Kasumi-1 (cell line): ENCODE data around the gene CLEC11A.
"Not testable (repeated sequence)": the region's sequence is repeated elsewhere in the genome, so short reads cannot be mapped to it uniquely, and the experiment has no call there.

Source experiments
- DNase-seq, 2 experiments: peaks; one replicate each; lab custom pipeline; 2025; lab: John Stamatoyannopoulos, UW

Gene CLEC11A

GRCh38 chr19:50722201-50723013 lies 757 bp upstream of the CLEC11A start:
- peak in 1 of 2 experiments; percentile 61 for DNase-seq

DNA sequence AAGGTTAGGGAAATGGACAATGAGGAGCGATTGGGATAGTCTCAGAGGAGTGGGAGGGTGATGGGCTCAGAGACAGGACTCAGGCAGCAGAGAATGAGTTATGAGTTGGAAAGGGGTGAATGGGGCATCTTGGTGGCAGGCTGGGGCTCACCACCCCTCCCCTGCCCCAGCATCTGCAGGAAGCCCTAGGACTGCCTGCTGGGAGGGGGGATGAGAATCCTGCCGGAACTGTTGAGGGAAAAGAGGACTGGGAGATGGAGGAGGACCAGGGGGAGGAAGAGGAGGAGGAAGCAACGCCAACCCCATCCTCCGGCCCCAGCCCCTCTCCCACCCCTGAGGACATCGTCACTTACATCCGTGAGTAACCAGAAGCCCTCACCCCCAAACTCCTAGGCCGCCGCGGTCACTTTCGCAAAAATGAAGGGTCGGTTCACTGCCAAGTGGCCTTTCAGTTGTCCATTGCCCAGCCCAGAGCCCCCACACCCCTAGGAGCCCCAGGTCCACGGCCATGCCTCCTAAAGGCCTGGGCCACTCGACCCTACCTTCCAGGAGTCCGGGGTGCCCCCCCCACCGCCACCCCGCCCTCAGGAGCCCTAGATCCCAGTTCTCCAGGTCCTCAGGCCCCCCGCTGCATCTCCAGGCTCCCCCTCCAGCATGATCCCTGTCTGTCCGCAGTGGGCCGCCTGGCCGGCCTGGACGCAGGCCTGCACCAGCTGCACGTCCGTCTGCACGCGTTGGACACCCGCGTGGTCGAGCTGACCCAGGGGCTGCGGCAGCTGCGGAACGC lies 764 bp downstream of the CLEC11A start:
- peak in 1 of 2 experiments; percentile 34 for DNase-seq

DNA sequence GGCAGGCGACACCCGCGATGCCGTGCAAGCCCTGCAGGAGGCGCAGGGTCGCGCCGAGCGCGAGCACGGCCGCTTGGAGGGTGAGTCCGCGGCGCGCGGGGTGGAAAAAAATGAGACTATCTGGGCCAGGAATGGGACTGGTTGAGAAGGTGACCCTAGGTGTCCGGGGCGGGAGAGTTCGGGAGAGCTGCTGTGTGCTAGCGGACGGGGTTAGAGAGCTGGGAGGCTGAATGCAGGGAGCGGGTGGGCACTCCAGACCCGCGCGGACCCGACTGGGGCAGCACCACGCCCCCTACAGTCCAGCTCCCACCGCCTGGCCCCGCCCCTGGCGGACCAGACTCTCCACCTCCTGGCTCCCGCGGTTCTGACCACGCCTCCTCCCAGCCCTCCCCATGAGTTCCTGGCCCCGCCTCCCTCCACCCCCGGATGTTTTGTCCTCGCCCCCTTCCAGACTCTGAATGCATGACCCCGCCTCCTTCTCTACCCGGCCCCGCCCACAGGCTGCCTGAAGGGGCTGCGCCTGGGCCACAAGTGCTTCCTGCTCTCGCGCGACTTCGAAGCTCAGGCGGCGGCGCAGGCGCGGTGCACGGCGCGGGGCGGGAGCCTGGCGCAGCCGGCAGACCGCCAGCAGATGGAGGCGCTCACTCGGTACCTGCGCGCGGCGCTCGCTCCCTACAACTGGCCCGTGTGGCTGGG lies 1.5 kb downstream of the CLEC11A start:
- DNase-seq, result peak; percentile 97 to 98

GRCh38 chr19:50725218-50725910 lies 2.2 kb downstream of the CLEC11A start:
- no peak for DNase-seq

DNA sequence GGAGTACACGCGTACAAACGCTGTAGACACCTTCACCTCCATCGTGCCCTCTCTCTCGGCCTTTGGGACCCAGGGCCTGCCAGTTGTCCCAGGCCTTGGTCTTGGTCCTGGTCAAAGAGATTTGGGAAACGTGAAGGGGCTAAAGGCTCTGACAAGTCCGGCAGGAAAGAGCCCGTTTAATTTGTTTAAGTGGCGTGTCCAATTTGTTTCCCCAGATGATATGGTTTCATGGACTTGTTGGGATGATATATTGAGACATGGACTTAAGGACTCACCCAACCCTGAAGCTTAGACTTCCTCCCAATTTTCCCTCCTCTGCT lies 2.7 kb downstream of the CLEC11A start:
- DNase-seq, result no peak

GRCh38 chr19:50728084-50728737 lies 5.0 kb downstream of the CLEC11A start:
- DNase-seq, result peak; percentile 95 to 97

DNA sequence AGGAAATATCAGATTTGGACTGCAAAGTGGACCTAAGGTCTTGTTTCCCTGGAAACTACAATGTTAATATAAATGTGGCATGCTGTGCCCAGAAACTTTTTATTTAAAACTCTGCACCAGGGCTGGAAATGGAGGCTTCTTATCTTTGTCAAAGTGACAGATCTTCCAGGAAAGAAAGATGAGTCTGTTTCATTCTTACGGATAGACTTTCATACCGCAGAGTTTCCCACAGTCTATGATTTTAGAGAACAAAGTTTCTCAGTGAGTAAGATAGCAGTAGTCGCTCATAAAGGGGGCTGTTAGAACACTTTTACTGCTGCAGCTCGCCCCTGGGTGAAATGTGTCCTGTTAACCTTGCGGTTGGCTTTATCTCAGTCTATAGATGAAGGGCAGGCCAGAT lies 6.7 kb downstream of the CLEC11A start:
- DNase-seq, result no peak

GRCh38 chr19:50735869-50736268 lies 12.7 kb downstream of the CLEC11A start:
- no peak for DNase-seq

GRCh38 chr19:50736338-50736737 lies 13.2 kb downstream of the CLEC11A start:
- DNase-seq, result no peak

DNA sequence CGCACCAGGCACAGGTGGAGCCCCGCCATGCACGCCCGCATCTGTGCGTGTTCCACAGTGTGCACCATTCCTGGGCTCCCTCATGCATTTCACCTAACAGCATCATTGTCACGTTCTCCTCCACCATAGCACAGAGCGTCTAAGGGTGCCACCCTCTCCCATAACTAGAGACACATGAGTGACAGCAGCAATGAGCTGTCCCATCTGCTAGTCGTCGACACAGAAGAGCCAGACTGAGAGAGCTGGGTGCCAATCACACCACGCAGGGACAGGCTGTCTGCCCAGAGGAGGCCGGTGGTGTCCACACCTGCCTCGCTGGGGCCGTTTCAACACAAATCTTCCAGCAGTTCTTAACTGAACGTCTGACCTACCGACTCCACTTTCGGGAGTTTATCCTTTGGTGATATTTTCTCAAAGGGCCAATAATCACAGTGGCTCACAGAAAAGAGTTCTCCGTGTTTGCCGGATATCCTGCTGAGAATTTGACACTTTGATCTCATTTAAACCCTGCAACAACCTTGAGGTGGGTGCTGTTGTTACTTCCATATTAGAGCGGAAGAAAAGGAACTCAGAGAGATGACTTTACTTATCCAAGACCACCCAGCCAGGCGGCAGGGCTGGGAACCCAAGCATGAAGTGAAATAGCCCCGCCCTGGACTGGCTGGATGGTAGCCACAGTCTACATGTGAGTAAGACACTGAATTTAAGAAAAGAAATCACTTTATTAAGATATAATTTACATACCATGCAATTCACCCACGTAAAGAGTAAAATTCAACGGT lies 16.2 kb downstream of the CLEC11A start:
- no peak for DNase-seq

- DNase-seq, result no peak
Observed at GRCh38 chr19:50739914-50740426, 16.8 kb downstream of the CLEC11A start.

DNA sequence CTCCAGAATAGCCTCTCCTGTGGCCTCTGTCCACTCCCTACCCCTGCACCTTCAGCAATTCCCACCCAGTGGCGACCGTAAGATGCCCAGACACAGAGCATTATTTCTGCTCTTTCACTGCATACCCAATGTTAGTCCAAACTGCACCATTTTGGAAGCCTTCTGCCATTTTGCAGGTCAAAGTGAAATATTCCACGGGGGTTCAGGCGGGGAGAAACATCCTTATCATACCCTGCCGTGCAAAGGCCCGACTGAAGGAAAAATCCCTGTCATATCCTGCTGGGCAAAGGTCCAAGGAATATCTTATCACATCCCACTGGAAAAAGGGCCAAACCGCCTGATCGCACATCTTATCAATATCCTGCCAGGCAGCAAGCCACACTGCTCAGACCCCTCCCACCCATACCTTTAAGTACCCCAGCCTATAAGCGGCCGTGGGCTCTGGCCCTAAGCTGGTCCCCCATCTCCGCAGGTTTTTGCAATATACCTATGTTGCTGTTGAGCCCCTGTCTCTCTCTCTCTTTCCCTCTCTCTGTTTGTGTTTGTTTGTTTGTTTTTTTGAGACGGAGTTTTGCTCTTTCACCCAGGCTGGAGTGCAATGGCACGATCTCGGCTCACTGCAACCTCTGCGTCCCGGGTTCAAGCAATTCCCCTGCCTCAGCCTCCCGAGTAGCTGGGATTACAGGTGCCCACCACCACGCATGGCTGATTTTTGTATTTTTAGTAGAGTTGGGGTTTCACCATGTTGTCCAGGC lies 18.2 kb downstream of the CLEC11A start:
- DNase-seq, result no peak

GRCh38 chr19:50743537-50743936 lies 20.4 kb downstream of the CLEC11A start:
- DNase-seq, result no peak

DNA sequence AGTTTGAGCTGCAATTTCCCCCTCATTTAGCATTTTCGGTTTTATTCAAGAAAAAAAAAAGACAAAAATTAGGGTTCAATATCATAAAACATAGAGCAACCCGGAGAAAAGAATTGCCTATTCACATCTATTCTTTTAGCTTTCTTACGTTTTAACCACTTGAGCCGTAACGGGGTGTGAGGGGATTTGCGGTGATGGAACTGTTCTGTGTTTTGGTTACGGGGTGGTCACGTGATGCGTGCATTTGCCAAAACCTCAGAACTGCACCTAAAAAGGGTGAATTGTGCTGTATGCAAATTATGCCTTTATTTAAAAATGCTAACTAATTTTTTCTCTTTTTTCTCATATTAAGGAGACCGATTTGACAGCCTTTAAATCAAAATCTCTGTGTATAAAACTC lies 22.1 kb downstream of the CLEC11A start:
- no peak for DNase-seq

GRCh38 chr19:50747141-50747540 lies 24.0 kb downstream of the CLEC11A start:
- not testable (repeated sequence) for DNase-seq

DNA sequence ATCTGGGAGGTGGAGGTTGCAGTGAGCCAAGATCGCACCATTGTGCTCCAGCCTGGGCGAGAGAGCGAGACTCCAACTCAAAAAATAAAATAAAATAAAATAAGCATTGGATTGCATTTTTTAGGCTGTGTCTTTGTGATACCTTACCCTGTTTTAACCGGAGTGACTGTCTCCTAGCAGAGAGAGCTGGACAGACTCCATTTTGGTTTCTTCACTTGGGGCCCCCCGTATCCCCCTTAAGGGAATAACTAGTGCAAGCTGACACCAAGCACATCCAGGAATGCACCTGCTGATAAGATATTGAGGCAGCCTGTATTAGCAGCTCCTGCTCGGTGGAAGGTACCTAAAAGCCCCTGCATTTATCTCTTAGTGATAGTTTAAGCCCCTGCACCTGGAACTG lies 26.3 kb downstream of the CLEC11A start:
- no peak for DNase-seq

GRCh38 chr19:50750010-50750409 lies 26.8 kb downstream of the CLEC11A start:
- DNase-seq, result no peak

DNA sequence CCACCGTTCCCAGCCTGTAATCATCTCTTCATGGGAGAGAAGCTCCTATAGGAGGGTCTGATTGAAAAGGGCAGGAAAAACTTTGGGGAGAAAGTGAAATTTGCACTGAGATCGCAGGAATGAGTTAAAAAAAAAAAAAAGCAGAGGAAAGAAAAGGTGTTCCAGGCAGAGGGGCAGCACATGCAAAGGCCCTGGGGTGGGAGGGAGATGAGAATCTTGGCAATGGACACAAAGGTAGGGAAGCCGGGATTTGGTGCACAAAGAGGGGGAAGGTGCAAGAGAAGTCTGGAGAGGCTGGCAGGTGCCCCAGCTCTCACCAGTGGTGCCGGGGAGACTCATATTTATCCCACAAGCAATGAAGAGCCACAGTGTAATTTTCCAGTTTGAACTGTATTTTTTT lies 30.7 kb downstream of the CLEC11A start:
- DNase-seq, result no peak

DNA sequence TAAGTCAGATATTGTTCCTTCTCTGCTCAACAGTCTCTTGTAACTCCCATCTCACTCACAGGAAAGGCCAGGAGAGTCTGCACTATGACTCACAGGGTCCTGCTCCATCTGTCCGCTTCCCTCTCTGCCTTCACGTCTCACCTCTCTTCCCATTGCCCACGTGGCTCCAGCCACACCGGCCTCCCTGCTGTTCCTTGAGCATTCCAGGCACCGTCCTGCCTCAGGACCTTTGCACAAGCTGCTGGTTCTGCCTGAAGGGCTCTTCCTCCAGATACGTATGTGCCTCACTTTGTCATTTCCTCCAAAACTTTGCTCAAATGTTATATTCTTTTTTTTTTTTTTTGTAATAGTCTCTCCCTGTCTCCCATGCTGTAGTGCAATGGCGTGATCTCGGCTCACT lies 33.1 kb downstream of the CLEC11A start:
- not testable (repeated sequence) for DNase-seq

GRCh38 chr19:50757624-50758023 lies 34.5 kb downstream of the CLEC11A start:
- DNase-seq, result not testable (repeated sequence)
